Body of pancreas (tissue), 4 donors: ENCODE data around the gene XPR1. TPM values are rescaled to one million over a fixed set of nuclear protein-coding genes. Genes with fewer than 3 reads are reported as not detected.

ENCODE experiments used
- ATAC-seq: fragments of 150-250 bp; one replicate; pipeline ENCODE4 v1.9.1; 2016
- DNase-seq, 4 donors: peaks; one replicate each; pipeline ENCODE4 v3.0.0-alpha.2; 2019
- H3K27ac ChIP-seq, 4 donors: fragments of 200-600 bp; sonication (generic); 1 replicate in 3 of 4; 2 replicates in 1 of 4; pipeline versions ENCODE4 v1.5.1 to v1.6.1; 2016 to 2019; ENCODE audit warnings: mild to moderate bottlenecking in 1 of 4, mixed read lengths in 1 of 4, moderate library complexity in 1 of 4
- H3K27me3 ChIP-seq, 2 donors: fragments of 200-600 bp; sonication (generic); one replicate each; pipeline ENCODE4 v1.6.0; 2016; ENCODE audit warnings: mild to moderate bottlenecking in 1 of 2
- H3K36me3 ChIP-seq, 2 donors: fragments of 200-600 bp; sonication (generic); replicated peaks in 1 of 2; 2 replicates each; pipeline ENCODE4 v1.5.1; 2016; ENCODE audit warnings: low read depth in 2 of 2; ENCODE audit not compliant: insufficient read depth in 1 of 2
- H3K4me1 ChIP-seq: fragments of 200-600 bp; sonication (generic); one replicate; pipeline ENCODE4 v1.6.0; 2016
- H3K4me3 ChIP-seq, 2 donors: fragments of 200-600 bp; sonication (generic); 1 replicate in 1 of 2; 2 replicates in 1 of 2; pipeline ENCODE4 v1.5.1; 2016 to 2019
- H3K9me3 ChIP-seq, 3 donors: fragments of 200-600 bp; sonication (generic); 1 replicate in 2 of 3; 2 replicates in 1 of 3; pipeline ENCODE4 v1.5.1; 2016
- CTCF ChIP-seq, 7 experiments: fragments of 450-650 bp in 4 of 7; fragments of 200-600 bp in 3 of 7; sonication (generic) in 3 of 7; IDR thresholded peaks; one replicate each; pipeline ENCODE4 v1.5.1; 2016 to 2019; ENCODE audit warnings: antibody characterized with exemption in 7 of 7
- POLR2A ChIP-seq, 3 donors: fragments of 450-650 bp; IDR thresholded peaks; one replicate each; pipeline ENCODE4 v1.6.1; 2016; ENCODE audit warnings: antibody characterized with exemption in 3 of 3, mild to moderate bottlenecking in 2 of 3
- WGBS, 2 donors: methylation state at CpG; one replicate each; pipeline ENCODE4 v1.1.5; 2017; 5-methylcytosine and 5-hydroxymethylcytosine counted together
- intact Hi-C: fragments of 100-400 bp; cut with DNase I; formaldehyde crosslinking; loops from one replicate; pipeline ENCODE4 v1.15.1; 2023
- total RNA-seq, 2 donors: library from RNA; depleted of rRNA; stranded (reverse); fragments of >200 nt; gene quantifications; one replicate each; pipeline ENCODE4 v1.1.0, GENCODE V29; 2016

Gene XPR1
- total RNA-seq, 2 donors from 2014 or later = 11.5 to 13.0 TPM

- H3K27ac ChIP-seq = no peak overlapping the region
- DNase-seq (no peak), ATAC-seq (no peak)
- H3K4me3 ChIP-seq = no peak overlapping the region
- intact Hi-C loops = loop anchor here (10.0 kb wide), 1 partner anchor 92 kb away; no protein-coding TSS in a partner anchor
- peaks cover 8% of the 10 kb centered on the region for H3K4me1 ChIP-seq
- 63 to 64% methylated on average over 1 of the region's 1 CpG for WGBS, 2 donors
- no peaks in the 10 kb centered on the region for H3K9me3 ChIP-seq
- no peaks in the 10 kb centered on the region for H3K36me3 ChIP-seq
- TF ChIP-seq POLR2A (IDR thresholded peaks at IDR 0.05) (no peak), CTCF (IDR thresholded peaks at IDR 0.05) (no peak)
- no peaks in the 10 kb centered on the region for H3K27me3 ChIP-seq
These were observed 5.1 kb upstream of the XPR1 start for GRCh38 chr1:180626711-180627110.

DNA sequence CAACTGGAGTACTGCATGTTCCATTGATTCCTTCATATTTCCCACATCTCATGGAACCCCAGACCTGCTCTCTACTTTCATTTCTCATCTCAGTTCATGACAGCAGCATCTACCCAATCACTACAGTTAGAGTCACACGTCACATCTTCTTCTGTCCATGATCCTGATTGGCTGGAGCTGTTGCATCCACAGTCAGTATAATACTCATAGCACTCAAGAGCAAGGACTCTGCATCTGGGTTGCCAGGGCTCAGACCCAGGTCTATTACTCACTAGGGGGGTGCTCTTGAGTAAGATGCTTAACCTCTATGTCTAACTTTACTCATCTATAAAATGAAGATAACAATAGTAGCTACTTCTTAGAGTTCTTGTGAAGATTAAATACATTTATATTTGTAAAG is 4.4 kb upstream of the XPR1 start:
- H3K36me3 ChIP-seq = no peaks in the 10 kb centered on the region
- 94 to 100% methylated on average over 1 of the region's 1 CpG for WGBS, 2 donors
- ATAC-seq = no peak
- H3K4me1 ChIP-seq = peaks cover 8% of the 10 kb centered on the region
- no peak overlapping the region for H3K4me3 ChIP-seq
- no peaks in the 10 kb centered on the region for H3K9me3 ChIP-seq
- no peaks in the 10 kb centered on the region for H3K27me3 ChIP-seq
- no peak for DNase-seq
- intact Hi-C loops = loop anchor here (10.0 kb wide), 1 partner anchor 93 kb away; no protein-coding TSS in a partner anchor
- H3K27ac ChIP-seq = no peak overlapping the region
- TF ChIP-seq CTCF (IDR thresholded peaks at IDR 0.05) (no peak), POLR2A (IDR thresholded peaks at IDR 0.05) (no peak)

DNA sequence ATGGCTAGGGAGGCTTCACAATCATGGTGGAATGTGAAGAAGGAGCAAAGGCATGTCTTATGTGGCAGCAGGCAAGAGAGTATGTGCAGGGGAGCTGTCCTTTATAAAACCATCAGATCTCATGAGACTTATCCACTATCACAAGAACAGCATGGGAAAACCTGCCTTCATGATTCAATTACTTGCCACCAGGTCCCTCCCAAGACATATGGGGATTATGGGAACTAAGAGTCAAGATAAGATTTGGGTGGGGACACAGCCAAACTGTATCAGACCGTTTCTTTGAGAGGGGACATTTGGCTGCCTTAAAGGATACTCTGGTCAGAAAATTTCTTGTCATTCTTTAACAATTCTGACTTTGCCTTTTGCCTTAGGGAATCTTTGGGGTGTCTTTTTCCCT is 3.2 kb upstream of the XPR1 start:
- no peak for DNase-seq
- no peak for TF ChIP-seq POLR2A (IDR thresholded peaks at IDR 0.05)
- no peak for TF ChIP-seq CTCF (IDR thresholded peaks at IDR 0.05)
- Histone ChIP-seq H3K36me3 (no peaks in the 10 kb centered on the region), H3K27ac (no peak overlapping the region), H3K4me1 (peaks cover 19% of the 10 kb centered on the region), H3K27me3 (no peaks in the 10 kb centered on the region), H3K9me3 (no peaks in the 10 kb centered on the region), H3K4me3 (no peak overlapping the region)
- WGBS, 2 donors = 61 to 68% methylated on average over 1 of the region's 1 CpG
- intact Hi-C loops = loop anchor here (10.0 kb wide), 1 partner anchor 94 kb away; no protein-coding TSS in a partner anchor
- ATAC-seq = no peak

DNA sequence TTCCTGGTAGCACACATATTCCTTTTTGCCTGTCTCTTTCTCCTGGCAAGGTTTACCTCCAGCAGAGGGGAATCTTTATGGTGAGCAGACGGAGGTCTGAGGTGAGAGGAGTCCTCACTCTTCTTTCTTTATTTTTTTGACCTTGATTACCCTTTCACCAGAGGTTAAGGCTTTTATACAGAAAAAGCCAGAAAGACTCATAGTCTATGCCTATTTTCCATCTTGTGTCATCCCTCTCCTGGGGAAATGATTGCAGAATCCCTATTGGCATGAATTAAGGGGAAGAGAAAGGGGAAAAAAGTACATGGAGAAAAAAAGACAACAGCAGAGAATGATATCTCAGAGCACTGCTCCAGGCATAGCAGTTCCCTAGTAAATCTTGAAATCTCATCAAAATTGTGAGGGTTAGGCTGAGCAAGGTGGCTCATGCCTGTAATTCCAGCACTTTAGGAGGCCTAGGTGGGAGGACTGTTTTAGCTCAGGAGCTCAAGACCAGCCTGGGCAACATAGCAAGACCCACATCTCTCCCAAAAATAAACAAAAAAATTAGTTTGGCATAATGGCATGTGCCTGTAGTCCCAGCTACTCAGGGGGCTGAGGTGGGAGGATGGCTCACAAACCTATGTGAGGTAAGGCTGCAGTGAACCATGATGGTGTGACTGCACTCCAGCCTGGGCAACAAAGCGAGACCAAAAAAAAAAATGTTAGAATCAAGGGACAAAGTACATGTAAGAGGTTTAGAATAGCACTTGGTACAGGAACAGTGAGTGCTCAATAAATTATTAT is 1.2 kb upstream of the XPR1 start:
- intact Hi-C loops = loop anchor here (10.0 kb wide), 1 partner anchor 234 kb away; no protein-coding TSS in a partner anchor
- 80 to 87% methylated on average over 2 of the region's 2 CpGs for WGBS, 2 donors
- H3K27me3 ChIP-seq = no peaks in the 10 kb centered on the region
- no peak overlapping the region for H3K4me3 ChIP-seq
- no peak for ATAC-seq
- H3K27ac ChIP-seq = no peak overlapping the region
- no peaks in the 10 kb centered on the region for H3K36me3 ChIP-seq
- H3K4me1 ChIP-seq = peaks cover 33% of the 10 kb centered on the region
- no peak for DNase-seq
- no peak for TF ChIP-seq POLR2A (IDR thresholded peaks at IDR 0.05)
- no peak for TF ChIP-seq CTCF (IDR thresholded peaks at IDR 0.05)
- no peaks in the 10 kb centered on the region for H3K9me3 ChIP-seq
